ENCODE measurements around the gene ZNF37A.
"Not testable (repeated sequence)": the region's sequence is repeated elsewhere in the genome, so short reads cannot be mapped to it uniquely, and the experiment has no call there.

The ZNF37A gene

GRCh38 chr10:38094158-38094926, at the start of gene ZNF37A:
Gene ZNF37A (plus strand): TSS chr10:38094337. CDS start chr10:38096618, 2,281 bp downstream.
- DNase-seq (ENCODE audit: low read depth in 2 of 2), result peak; percentile 81 to 82

- DNase-seq (ENCODE audit: low read depth in 2 of 2), result no peak
Observed at GRCh38 chr10:38045129-38045528, 49.0 kb upstream of the ZNF37A start.

GRCh38 chr10:38047666-38048065, 46.5 kb upstream of the ZNF37A start:
- DNase-seq (ENCODE audit: low read depth in 2 of 2), result no peak

GRCh38 chr10:38050212-38050611, 43.9 kb upstream of the ZNF37A start:
- DNase-seq (ENCODE audit: low read depth in 2 of 2), result no peak

GRCh38 chr10:38054361-38054797, 39.8 kb upstream of the ZNF37A start:
- no peak for DNase-seq (ENCODE audit: low read depth in 2 of 2)

- DNase-seq (ENCODE audit: low read depth in 2 of 2), result not testable (repeated sequence)
Observed at GRCh38 chr10:38055274-38055894, 38.8 kb upstream of the ZNF37A start.

GRCh38 chr10:38069663-38070062, 24.5 kb upstream of the ZNF37A start:
- not testable (repeated sequence) for DNase-seq (ENCODE audit: low read depth in 2 of 2)

GRCh38 chr10:38070501-38070900, 23.6 kb upstream of the ZNF37A start:
- no peak for DNase-seq (ENCODE audit: low read depth in 2 of 2)

GRCh38 chr10:38072552-38072951, 21.6 kb upstream of the ZNF37A start:
- DNase-seq (ENCODE audit: low read depth in 2 of 2), result no peak

GRCh38 chr10:38076687-38077086, 17.4 kb upstream of the ZNF37A start:
- DNase-seq (ENCODE audit: low read depth in 2 of 2), result no peak

GRCh38 chr10:38093318-38093717, 819 bp upstream of the ZNF37A start:
- DNase-seq (ENCODE audit: low read depth in 2 of 2), result not testable (repeated sequence)

- DNase-seq (ENCODE audit: low read depth in 2 of 2), result no peak
Observed at GRCh38 chr10:38093816-38094157, 350 bp upstream of the ZNF37A start.

- DNase-seq (ENCODE audit: low read depth in 2 of 2), result no peak
Observed at GRCh38 chr10:38094927-38095574, 914 bp downstream of the ZNF37A start.

GRCh38 chr10:38102880-38103279, 8.7 kb downstream of the ZNF37A start:
- DNase-seq (ENCODE audit: low read depth in 2 of 2), result no peak

GRCh38 chr10:38103756-38104155, 9.6 kb downstream of the ZNF37A start:
- DNase-seq (ENCODE audit: low read depth in 2 of 2), result no peak

- no peak for DNase-seq (ENCODE audit: low read depth in 2 of 2)
Observed at GRCh38 chr10:38112159-38112558, 18.0 kb downstream of the ZNF37A start.

GRCh38 chr10:38118072-38118807, 24.1 kb downstream of the ZNF37A start:
- no peak for DNase-seq (ENCODE audit: low read depth in 2 of 2)

GRCh38 chr10:38119038-38119437, 24.9 kb downstream of the ZNF37A start:
- DNase-seq (ENCODE audit: low read depth in 2 of 2), result no peak

GRCh38 chr10:38127812-38128211, 33.7 kb downstream of the ZNF37A start:
- no peak for DNase-seq (ENCODE audit: low read depth in 2 of 2)

GRCh38 chr10:38143587-38143986, 49.5 kb downstream of the ZNF37A start:
- DNase-seq (ENCODE audit: low read depth in 2 of 2), result no peak

- no peak for DNase-seq (ENCODE audit: low read depth in 2 of 2)
Observed at GRCh38 chr10:38146579-38147333, 52.6 kb downstream of the ZNF37A start.
